GM10847 (cell line): ENCODE measurements around the gene CDHR3.

Experiments used
- POLR2A ChIP-seq: IDR thresholded peaks from 2 replicates; pipeline ENCODE4 v1.6.1; 2011; ENCODE audit not compliant: insufficient read length; ENCODE audit errors: extremely low read depth

The CDHR3 gene, protein sequence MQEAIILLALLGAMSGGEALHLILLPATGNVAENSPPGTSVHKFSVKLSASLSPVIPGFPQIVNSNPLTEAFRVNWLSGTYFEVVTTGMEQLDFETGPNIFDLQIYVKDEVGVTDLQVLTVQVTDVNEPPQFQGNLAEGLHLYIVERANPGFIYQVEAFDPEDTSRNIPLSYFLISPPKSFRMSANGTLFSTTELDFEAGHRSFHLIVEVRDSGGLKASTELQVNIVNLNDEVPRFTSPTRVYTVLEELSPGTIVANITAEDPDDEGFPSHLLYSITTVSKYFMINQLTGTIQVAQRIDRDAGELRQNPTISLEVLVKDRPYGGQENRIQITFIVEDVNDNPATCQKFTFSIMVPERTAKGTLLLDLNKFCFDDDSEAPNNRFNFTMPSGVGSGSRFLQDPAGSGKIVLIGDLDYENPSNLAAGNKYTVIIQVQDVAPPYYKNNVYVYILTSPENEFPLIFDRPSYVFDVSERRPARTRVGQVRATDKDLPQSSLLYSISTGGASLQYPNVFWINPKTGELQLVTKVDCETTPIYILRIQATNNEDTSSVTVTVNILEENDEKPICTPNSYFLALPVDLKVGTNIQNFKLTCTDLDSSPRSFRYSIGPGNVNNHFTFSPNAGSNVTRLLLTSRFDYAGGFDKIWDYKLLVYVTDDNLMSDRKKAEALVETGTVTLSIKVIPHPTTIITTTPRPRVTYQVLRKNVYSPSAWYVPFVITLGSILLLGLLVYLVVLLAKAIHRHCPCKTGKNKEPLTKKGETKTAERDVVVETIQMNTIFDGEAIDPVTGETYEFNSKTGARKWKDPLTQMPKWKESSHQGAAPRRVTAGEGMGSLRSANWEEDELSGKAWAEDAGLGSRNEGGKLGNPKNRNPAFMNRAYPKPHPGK

GRCh38 chr7:105963038-105963667 lies at the start of gene CDHR3:
TSS of gene CDHR3 (plus strand) at chr7:105963264. CDS start at chr7:105963319, 55 bp downstream.
- TF ChIP-seq POLR2A, result no peak

DNA sequence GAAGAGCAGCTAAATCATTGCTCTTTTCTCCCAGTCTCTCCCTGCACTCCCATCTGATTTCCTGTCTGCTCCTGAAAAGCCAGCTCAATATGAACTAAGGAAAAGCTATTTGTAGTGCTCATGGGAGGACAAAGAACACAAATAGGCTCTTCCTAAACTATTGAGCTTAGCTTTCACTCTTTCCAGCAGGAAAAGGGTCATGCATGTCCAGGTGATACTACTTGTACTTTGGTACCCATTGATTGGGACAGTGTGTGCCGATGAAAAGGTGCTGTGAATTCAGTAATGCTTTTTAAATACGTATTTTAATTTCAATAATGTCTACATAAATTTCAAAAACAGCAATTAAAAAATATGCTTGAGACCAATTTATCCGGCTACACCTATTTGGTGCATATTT lies 49.1 kb upstream of the CDHR3 start:
- no peak for TF ChIP-seq POLR2A

DNA sequence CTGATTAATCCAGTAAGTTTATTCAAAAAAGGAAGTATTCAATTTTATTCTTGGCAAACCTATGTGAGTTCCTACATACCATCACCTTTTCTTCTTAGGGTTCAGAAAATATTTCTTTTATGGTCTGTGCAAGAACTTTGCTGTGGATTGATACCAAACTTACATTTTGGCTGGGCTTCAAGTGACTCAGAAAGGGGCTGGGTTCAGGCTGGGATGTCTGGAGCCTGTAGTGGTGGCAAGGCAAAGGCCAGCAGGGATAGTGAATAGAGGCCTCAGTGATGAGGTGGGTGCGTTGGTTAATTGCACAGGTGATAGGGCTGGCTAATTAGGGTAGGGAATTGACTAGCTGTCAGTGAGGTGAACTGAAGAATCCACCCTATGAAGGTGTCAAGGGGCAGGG lies 46.5 kb upstream of the CDHR3 start:
- TF ChIP-seq POLR2A, result no peak

- TF ChIP-seq POLR2A, result no peak
Observed at GRCh38 chr7:105917659-105918058, 45.4 kb upstream of the CDHR3 start.

- no peak for TF ChIP-seq POLR2A
Observed at GRCh38 chr7:105920766-105921165, 42.3 kb upstream of the CDHR3 start.

DNA sequence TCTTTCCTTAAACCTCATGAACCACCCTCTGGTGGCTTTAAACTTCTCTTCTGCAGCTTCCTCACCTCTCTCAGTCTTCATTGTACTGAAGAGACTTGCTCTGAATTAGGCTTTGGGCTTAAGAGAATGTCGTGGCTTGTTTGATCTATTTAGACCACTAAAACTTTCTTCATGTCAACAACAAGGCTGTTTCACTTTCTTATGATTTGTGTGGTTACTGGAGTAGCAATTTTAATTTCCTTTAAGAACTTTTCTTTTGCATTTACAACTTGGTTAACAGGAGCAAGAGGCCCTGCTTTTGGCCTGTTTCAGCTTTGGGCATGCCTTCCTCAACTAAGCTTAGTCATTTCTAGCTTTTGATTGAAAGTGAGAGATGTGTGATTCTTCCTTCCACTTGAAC lies 38.1 kb upstream of the CDHR3 start:
- TF ChIP-seq POLR2A, result no peak

- TF ChIP-seq POLR2A, result no peak
Observed at GRCh38 chr7:105926131-105926530, 36.9 kb upstream of the CDHR3 start.

DNA sequence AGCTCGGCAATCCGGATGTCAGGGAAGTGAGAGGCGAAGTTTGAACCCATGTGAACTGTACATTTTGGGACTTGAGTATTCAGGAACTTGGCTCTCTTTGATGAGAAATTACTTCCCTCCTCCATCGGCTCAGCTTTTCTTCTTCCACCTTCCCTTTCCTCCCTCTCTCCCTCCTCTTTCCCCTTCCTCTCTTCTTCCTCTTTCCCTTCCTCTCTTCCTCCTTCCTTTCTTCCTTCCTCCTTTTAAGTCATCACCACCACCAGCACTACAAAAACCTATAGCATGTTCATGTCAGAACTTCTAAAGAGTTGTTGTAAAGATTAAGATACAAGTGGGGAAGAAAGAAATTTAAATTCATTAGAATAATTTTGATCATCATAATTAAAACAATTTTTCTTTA lies 31.9 kb upstream of the CDHR3 start:
- no peak for TF ChIP-seq POLR2A

- TF ChIP-seq POLR2A, result no peak
Observed at GRCh38 chr7:105932835-105933477, 30.1 kb upstream of the CDHR3 start.

DNA sequence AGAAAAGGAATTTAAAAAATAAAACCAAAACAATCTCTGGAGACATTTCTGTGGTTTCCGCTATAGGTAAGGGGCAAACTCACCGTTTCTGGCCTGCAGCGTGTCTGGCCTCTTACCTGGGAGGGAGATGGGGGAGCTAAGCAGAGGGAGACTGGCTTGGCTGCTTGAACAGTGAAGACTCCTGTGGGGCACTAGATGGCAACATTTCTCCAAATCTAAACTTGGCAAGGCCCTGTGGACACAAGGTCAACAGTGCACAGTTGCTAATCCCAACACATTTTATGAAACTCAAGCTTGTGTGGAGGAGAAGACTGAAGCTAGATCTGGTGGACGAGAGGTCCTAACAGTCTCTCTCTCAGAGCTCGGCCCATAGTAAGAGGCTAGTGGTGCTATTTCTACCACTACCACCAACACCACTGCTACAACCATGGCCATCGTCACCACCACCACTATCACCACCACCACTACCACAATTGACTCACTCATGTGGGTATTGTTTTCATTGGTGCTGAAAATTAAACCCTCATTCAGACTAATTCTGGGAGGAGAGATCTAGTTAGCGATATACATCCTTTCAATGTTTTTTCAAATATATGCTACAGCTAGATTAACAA lies 28.4 kb upstream of the CDHR3 start:
- TF ChIP-seq POLR2A, result no peak

GRCh38 chr7:105935250-105935649 lies 27.8 kb upstream of the CDHR3 start:
- no peak for TF ChIP-seq POLR2A

DNA sequence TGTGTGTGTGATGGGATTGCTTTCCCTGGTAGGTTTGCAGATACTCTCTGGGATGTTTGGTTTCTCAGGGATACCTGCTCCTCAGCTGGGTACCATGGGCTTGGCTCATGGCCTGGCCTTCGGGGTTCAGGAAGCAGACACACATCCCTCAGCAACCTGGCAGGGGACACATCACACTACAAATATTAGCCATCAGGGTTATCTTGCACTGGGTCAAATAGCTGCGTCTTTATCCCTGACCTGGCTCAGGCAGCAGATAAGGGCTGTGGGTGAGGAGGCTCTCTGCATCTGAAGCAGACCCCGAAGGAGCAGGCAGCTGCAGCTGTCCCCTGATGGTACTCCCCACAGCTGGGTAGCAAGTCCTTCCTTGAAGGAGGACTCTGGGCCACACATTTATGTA lies 25.7 kb upstream of the CDHR3 start:
- TF ChIP-seq POLR2A, result no peak

- TF ChIP-seq POLR2A, result no peak
Observed at GRCh38 chr7:105940109-105940508, 23.0 kb upstream of the CDHR3 start.

GRCh38 chr7:105941596-105941995 lies 21.5 kb upstream of the CDHR3 start:
- TF ChIP-seq POLR2A, result no peak

DNA sequence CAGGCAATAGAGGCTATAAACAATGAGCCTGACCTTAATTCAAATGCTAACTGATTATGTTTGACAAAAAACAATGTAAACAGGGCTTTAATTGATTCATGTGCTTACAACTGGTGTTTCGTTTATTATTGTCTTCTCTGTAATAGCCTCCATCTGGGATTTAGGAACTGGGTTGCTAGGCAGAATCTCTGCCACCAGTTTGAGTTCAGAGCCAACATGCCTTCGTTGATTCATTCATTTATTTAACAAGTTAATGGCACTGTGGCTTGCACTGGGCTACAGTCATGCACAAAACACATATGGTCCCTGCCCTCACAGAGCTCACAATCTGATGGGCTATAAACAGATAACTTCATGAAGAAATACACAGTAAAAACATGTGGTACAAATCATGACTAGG lies 19.6 kb upstream of the CDHR3 start:
- TF ChIP-seq POLR2A, result no peak
